Stomach (tissue), 9 donors: ENCODE results near the gene ADRM1. TPM values are rescaled to one million over a fixed set of nuclear protein-coding genes. Genes with fewer than 3 reads are reported as not detected.

Source experiments
- DNase-seq, 2 donors: peaks; one replicate each; pipeline versions ENCODE4 v3.0.0 to v3.0.0-alpha.2; 2013 to 2019
- H3K27ac ChIP-seq, 5 donors: fragments of 200-600 bp in 4 of 5; sonication (generic) in 4 of 5; one replicate each; pipeline ENCODE4 v1.5.1; 2013 to 2019; ENCODE audit warnings: mild to moderate bottlenecking in 1 of 5, moderate library complexity in 1 of 5
- H3K27me3 ChIP-seq, 3 donors: fragments of 200-600 bp; sonication (generic); one replicate each; pipeline ENCODE4 v1.5.1; 2017 to 2019; ENCODE audit warnings: mixed run types in 1 of 3
- H3K36me3 ChIP-seq, 4 donors: fragments of 200-600 bp; sonication (generic); 1 replicate in 3 of 4; 2 replicates in 1 of 4; pipeline ENCODE4 v1.5.1; 2016 to 2019
- H3K4me1 ChIP-seq, 4 donors: fragments of 200-600 bp; sonication (generic); one replicate each; pipeline ENCODE4 v1.5.1; 2016 to 2019
- H3K4me3 ChIP-seq, 4 donors: fragments of 200-600 bp; sonication (generic) in 3 of 4; one replicate each; pipeline ENCODE4 v1.5.1; 2016 to 2019; ENCODE audit warnings: mild to moderate bottlenecking in 1 of 4
- H3K9me3 ChIP-seq, 4 donors: fragments of 200-600 bp; sonication (generic); one replicate each; pipeline ENCODE4 v1.5.1; 2016 to 2019
- EP300 ChIP-seq: sonication (generic); formaldehyde crosslinking; IDR thresholded peaks from one replicate; pipeline ENCODE4 v1.6.1; 2017; ENCODE audit warnings: antibody characterized with exemption
- POLR2A ChIP-seq, 4 donors: fragments of 450-650 bp; IDR thresholded peaks; one replicate each; pipeline ENCODE4 v1.6.1; 2016; ENCODE audit warnings: antibody characterized with exemption in 4 of 4, control low read depth in 2 of 4, mild to moderate bottlenecking in 1 of 4, moderate library complexity in 1 of 4
- POLR2AphosphoS5 ChIP-seq, 3 donors: sonication (generic); formaldehyde crosslinking; IDR thresholded peaks; one replicate each; pipeline ENCODE4 v1.6.1; 2016; ENCODE audit warnings: antibody characterized with exemption in 3 of 3
- WGBS, 5 donors: extraction: QIAGEN DNeasy Blood & Tissue Kit in 3 of 5; methylation state at CpG; one replicate each; pipeline versions ENCODE4 v1.1.5 to v1.1.7; 2013 to 2018; 5-methylcytosine and 5-hydroxymethylcytosine counted together
- intact Hi-C: fragments of 100-400 bp; cut with DNase I; formaldehyde crosslinking; loops from one replicate; pipeline ENCODE4 v1.15.1; 2023; ENCODE audit warnings: low total_unique reads
- polyA plus RNA-seq, 3 donors: library from polyadenylated mRNA; stranded (reverse); fragments of 200-250 nt; gene quantifications; one replicate each; pipeline ENCODE4 v1.2.3, GENCODE V29; 2013
- total RNA-seq, 5 donors: library from RNA; depleted of rRNA; stranded (reverse); fragments of >200 nt; gene quantifications; one replicate each; pipeline versions ENCODE4 v1.1.0 to v1.2.3, GENCODE V29; 2014 to 2016
- TF ChIP-seq, protein P1 (sequence below), 7 experiments: fragments of 450-650 bp in 4 of 7; fragments of 200-600 bp in 3 of 7; sonication (generic) in 3 of 7; IDR thresholded peaks; one replicate each; pipeline ENCODE4 v1.5.1; 2016 to 2019; ENCODE audit warnings: antibody characterized with exemption in 7 of 7, control low read depth in 2 of 7, mild to moderate bottlenecking in 1 of 7
- donor health status: healthy with polysubstance abuse.
- donor health status: Bipolar disorder and iron deficiency.
- donor health status: healthy.

The ADRM1 gene
- total and polyA plus RNA-seq, 8 donors: 42.0 to 130 (median 83.7) TPM

DNA sequence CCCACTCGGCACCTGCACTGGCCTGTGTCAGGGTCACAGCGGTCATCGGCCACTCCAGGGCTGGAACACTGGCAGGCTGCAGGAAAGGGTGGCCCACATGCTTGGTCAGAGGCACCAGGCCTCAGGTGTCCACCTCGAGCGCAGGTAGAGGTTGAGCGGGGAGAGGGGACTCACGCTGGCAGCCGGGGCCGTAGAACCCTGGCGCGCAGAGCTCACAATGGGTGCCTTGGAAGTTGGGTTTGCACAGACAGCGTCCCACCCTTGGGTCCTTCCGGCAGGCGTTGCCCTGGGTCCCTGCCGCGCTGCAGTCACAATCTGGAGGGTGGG, 35.5 kb downstream of the ADRM1 start:
- H3K4me1 ChIP-seq: no peaks in the 10 kb centered on the region
- TF ChIP-seq POLR2A (IDR thresholded peaks at IDR 0.05): no peak
- TF ChIP-seq, protein P1, sequence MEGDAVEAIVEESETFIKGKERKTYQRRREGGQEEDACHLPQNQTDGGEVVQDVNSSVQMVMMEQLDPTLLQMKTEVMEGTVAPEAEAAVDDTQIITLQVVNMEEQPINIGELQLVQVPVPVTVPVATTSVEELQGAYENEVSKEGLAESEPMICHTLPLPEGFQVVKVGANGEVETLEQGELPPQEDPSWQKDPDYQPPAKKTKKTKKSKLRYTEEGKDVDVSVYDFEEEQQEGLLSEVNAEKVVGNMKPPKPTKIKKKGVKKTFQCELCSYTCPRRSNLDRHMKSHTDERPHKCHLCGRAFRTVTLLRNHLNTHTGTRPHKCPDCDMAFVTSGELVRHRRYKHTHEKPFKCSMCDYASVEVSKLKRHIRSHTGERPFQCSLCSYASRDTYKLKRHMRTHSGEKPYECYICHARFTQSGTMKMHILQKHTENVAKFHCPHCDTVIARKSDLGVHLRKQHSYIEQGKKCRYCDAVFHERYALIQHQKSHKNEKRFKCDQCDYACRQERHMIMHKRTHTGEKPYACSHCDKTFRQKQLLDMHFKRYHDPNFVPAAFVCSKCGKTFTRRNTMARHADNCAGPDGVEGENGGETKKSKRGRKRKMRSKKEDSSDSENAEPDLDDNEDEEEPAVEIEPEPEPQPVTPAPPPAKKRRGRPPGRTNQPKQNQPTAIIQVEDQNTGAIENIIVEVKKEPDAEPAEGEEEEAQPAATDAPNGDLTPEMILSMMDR (IDR thresholded peaks at IDR 0.05): no peak
- no peak for TF ChIP-seq EP300
- no peak for TF ChIP-seq POLR2AphosphoS5 (IDR thresholded peaks at IDR 0.05)
- H3K36me3 ChIP-seq: peaks cover 43 to 86% (median 81%) of the 10 kb centered on the region in 4 donors
- H3K27me3 ChIP-seq: no peaks in the 10 kb centered on the region
- no peak overlapping the region for H3K4me3 ChIP-seq
- 93 to 100% (median 95%) methylated on average over 4 to 16 of the region's 16 CpGs for WGBS, 5 donors
- no peaks in the 10 kb centered on the region for H3K9me3 ChIP-seq
- H3K27ac ChIP-seq: no peak overlapping the region
- DNase-seq: no peak
- intact Hi-C loops: no loop called here

DNA sequence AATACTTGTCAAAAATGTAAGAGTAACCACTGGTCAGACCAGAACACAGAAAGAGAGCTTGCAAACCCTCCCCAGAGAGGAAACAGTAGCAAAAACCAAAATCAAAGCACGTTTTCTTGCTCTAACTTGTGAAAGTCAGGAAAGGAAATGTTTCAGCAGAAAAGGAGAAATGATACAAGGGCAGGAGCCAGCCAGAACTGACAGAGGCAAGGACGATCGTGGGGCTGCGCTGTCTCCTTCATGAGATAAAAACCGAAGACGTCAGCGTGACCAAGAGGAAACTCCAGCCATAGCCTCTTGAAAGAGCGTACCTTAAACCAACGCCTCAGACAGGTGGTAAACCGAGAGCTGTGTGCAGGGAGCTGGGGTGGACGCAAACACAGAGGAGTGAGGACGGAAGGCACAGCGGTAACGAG, 36.9 kb downstream of the ADRM1 start:
- no peak overlapping the region for H3K27ac ChIP-seq
- H3K4me1 ChIP-seq: no peaks in the 10 kb centered on the region
- H3K9me3 ChIP-seq: no peaks in the 10 kb centered on the region
- no peaks in the 10 kb centered on the region for H3K27me3 ChIP-seq
- 73 to 81% (median 75%) methylated on average over 13 to 14 of the region's 14 CpGs for WGBS, 5 donors
- DNase-seq: no peak
- H3K4me3 ChIP-seq: no peak overlapping the region
- TF ChIP-seq POLR2A (IDR thresholded peaks at IDR 0.05): no peak
- no peak for TF ChIP-seq EP300
- TF ChIP-seq POLR2AphosphoS5 (IDR thresholded peaks at IDR 0.05): no peak
- TF ChIP-seq, protein P1 (IDR thresholded peaks at IDR 0.05): no peak
- peaks cover 35 to 84% (median 71%) of the 10 kb centered on the region in 4 donors for H3K36me3 ChIP-seq
- intact Hi-C loops: no loop called here

DNA sequence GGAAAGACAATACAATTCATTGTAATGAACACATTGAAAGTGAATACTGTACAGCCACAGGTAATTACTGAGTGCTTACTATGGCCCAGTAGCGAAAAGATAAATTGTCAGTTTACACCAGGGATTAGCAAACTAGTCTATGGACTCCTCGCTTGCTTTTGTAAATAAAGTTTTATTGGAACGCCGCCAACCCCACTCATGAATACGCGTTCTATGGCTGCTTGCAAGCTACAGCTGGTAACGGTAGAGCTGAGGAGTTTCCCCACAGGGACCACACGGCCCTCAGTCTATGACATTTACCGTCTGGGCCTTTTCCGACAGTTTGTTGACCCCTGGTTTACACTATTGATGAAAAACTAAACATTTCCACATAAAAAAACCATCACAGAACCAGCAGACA, 40.1 kb downstream of the ADRM1 start:
- no peak for DNase-seq
- Histone ChIP-seq H3K27ac (peak overlapping the region in 1 of 5 donors; percentile 43), H3K4me1 (no peaks in the 10 kb centered on the region), H3K4me3 (no peak overlapping the region), H3K36me3 (peaks cover 37 to 83% (median 66%) of the 10 kb centered on the region in 4 donors), H3K27me3 (no peaks in the 10 kb centered on the region), H3K9me3 (no peaks in the 10 kb centered on the region)
- TF ChIP-seq POLR2A (IDR thresholded peaks at IDR 0.05) (no peak), EP300 (no peak), POLR2AphosphoS5 (IDR thresholded peaks at IDR 0.05) (no peak)
- TF ChIP-seq, protein P1 (IDR thresholded peaks at IDR 0.05): no peak
- intact Hi-C loops: no loop called here
- WGBS, 5 donors: 58 to 71% (median 61%) methylated on average over 10 of the region's 10 CpGs

DNA sequence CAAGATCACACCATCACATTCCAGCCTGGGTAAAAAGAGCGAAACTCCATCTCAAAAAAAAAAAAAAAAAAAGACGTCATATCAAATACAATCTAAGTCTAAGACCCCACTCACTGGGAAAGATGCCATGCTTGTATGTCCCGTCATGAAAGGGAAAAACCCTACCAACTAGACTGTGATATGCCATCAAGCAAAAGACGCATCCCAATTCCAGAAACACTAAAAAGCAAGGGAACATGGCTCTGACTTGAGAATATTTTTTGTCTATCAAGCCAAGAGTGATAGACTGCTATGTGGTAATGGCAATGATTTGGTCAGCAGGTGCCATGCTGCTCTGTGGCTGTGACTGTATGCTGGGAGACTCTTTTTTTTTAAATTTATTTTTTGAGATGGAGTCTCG, 41.3 kb downstream of the ADRM1 start:
- no peak for DNase-seq
- intact Hi-C loops: no loop called here
- H3K4me1 ChIP-seq: no peaks in the 10 kb centered on the region
- TF ChIP-seq POLR2AphosphoS5 (IDR thresholded peaks at IDR 0.05): no peak
- TF ChIP-seq, protein P1 (IDR thresholded peaks at IDR 0.05): no peak
- TF ChIP-seq EP300: no peak
- no peak for TF ChIP-seq POLR2A (IDR thresholded peaks at IDR 0.05)
- peak overlapping the region in 1 of 5 donors; percentile 27 for H3K27ac ChIP-seq
- H3K36me3 ChIP-seq: peaks cover 30 to 84% (median 57%) of the 10 kb centered on the region in 4 donors
- H3K4me3 ChIP-seq: no peak overlapping the region
- no peaks in the 10 kb centered on the region for H3K9me3 ChIP-seq
- H3K27me3 ChIP-seq: no peaks in the 10 kb centered on the region
- 89 to 96% (median 93%) methylated on average over 5 of the region's 5 CpGs for WGBS, 5 donors
